ENCODE results near the gene FAM193B.

DNA sequence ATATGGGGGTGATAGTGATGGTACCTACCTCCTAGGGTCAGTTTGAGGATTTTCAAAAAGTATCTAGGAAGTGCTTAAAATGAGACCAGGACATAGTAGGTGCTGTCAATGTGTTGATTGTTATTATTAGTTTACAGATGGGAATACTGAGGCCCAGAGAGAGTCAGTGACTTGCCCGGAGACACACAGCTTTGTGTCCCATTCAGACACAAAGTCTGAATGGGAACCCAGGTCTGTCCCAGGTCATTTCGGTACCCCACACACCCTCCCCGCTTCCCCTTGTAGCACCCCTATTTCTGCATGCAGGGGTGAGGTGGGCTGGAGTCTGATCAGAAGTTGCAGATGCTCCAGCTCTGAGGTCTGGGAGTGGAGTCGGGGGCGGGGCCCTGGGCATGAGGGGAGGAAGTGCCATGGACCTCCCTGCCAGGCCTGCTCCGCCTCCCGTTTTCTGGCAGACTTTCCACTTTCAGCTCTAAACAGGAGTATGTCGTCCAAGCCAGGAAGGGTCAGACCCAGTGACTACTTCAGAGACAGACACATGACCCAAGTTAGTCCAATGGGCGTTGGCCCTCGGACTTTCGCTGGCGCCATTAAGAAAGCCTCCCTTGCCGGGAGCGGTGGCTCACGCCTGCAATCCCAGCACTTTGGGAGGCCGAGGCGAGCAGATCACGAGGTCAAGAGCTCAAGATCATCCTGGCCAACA, 77.7 kb downstream of the FAM193B start:
- TF ChIP-seq, protein P1, sequence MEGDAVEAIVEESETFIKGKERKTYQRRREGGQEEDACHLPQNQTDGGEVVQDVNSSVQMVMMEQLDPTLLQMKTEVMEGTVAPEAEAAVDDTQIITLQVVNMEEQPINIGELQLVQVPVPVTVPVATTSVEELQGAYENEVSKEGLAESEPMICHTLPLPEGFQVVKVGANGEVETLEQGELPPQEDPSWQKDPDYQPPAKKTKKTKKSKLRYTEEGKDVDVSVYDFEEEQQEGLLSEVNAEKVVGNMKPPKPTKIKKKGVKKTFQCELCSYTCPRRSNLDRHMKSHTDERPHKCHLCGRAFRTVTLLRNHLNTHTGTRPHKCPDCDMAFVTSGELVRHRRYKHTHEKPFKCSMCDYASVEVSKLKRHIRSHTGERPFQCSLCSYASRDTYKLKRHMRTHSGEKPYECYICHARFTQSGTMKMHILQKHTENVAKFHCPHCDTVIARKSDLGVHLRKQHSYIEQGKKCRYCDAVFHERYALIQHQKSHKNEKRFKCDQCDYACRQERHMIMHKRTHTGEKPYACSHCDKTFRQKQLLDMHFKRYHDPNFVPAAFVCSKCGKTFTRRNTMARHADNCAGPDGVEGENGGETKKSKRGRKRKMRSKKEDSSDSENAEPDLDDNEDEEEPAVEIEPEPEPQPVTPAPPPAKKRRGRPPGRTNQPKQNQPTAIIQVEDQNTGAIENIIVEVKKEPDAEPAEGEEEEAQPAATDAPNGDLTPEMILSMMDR (IDR thresholded peaks at IDR 0.05): no peak
- peak; percentile 59 to 82 (median 74) for TF ChIP-seq POLR2AphosphoS5 (IDR thresholded peaks at IDR 0.05)

Data from sigmoid colon (tissue), 4 donors.